Transverse colon (tissue), 4 donors: Measurements from ENCODE around the gene CERK. TPM values are rescaled to one million over a fixed set of nuclear protein-coding genes. Genes with fewer than 3 reads are reported as not detected.

Source experiments
- DNase-seq: peaks from one replicate; pipeline ENCODE4 v3.0.0-alpha.2; 2019
- H3K27ac ChIP-seq, 4 donors: fragments of 200-600 bp; sonication (generic); 2 replicates each; pipeline ENCODE4 v1.5.1; 2016 to 2018; ENCODE audit warnings: inconsistent platforms in 4 of 4
- H3K27me3 ChIP-seq: fragments of 200-600 bp; sonication (generic); 2 replicates; pipeline ENCODE4 v1.5.1; 2017; ENCODE audit warnings: inconsistent platforms
- H3K36me3 ChIP-seq, 4 donors: fragments of 200-600 bp; sonication (generic); 2 replicates each; pipeline ENCODE4 v1.5.1; 2017 to 2019; ENCODE audit warnings: inconsistent platforms in 4 of 4
- H3K4me1 ChIP-seq, 4 donors: fragments of 200-600 bp; sonication (generic); 2 replicates each; pipeline ENCODE4 v1.5.1; 2017 to 2020; ENCODE audit warnings: inconsistent platforms in 4 of 4
- H3K4me3 ChIP-seq, 4 donors: fragments of 200-600 bp; sonication (generic); 1 replicate in 1 of 4; 2 replicates in 3 of 4; pipeline versions ENCODE4 v1.5.1 to v1.6.1; 2017 to 2019; ENCODE audit warnings: inconsistent platforms in 4 of 4
- H3K9me3 ChIP-seq, 2 donors: fragments of 200-600 bp; sonication (generic); 2 replicates each; pipeline ENCODE4 v1.5.1; 2017 to 2019; ENCODE audit warnings: inconsistent platforms in 2 of 2
- CTCF ChIP-seq, 5 experiments: fragments of 200-600 bp in 3 of 5; fragments of 450-650 bp in 2 of 5; sonication (generic) in 3 of 5; IDR thresholded peaks; 1 replicate in 2 of 5; 2 replicates in 3 of 5; pipeline ENCODE4 v1.5.1; 2016 to 2017; ENCODE audit warnings: antibody characterized with exemption in 5 of 5, inconsistent platforms in 3 of 5, mild to moderate bottlenecking in 2 of 5, moderate library complexity in 1 of 5
- EP300 ChIP-seq: sonication (generic); formaldehyde crosslinking; IDR thresholded peaks from one replicate; pipeline ENCODE4 v1.6.1; 2017; ENCODE audit warnings: antibody characterized with exemption, low read depth
- POLR2A ChIP-seq: fragments of 450-650 bp; IDR thresholded peaks from one replicate; pipeline ENCODE4 v1.6.1; 2016; ENCODE audit warnings: antibody characterized with exemption, mild to moderate bottlenecking, moderate library complexity
- POLR2AphosphoS5 ChIP-seq, 3 donors: sonication (generic); formaldehyde crosslinking; IDR thresholded peaks; one replicate each; pipeline ENCODE4 v1.6.1; 2016; ENCODE audit warnings: antibody characterized with exemption in 3 of 3
- WGBS, 2 donors: methylation state at CpG; one replicate each; pipeline ENCODE4 v1.1.5; 2018; ENCODE audit warnings: low coverage in 1 of 2; 5-methylcytosine and 5-hydroxymethylcytosine counted together
- in situ Hi-C, 4 donors: fragments of 200-750 bp; cut with MboI; loops; one replicate each; pipeline versions ENCODE4 v1.15.0 to v1.15.1; 2017; ENCODE audit warnings: low sequenced_read_pairs in 3 of 4, low pct_ligation_motif_present in 1 of 4, low pct_unique_long_range_greater_than_20kb in 1 of 4
- intact Hi-C: fragments of 100-400 bp; cut with DNase I; formaldehyde crosslinking; loops from one replicate; pipeline ENCODE4 v1.15.1; 2023; ENCODE audit warnings: low total_unique reads
- total RNA-seq, 4 donors: library from RNA; depleted of rRNA; stranded (reverse); fragments of >200 nt; gene quantifications; one replicate each; pipeline ENCODE4 v1.1.0, GENCODE V29; 2016

The CERK gene
- total RNA-seq, 4 donors from 2014 or later = 13.7 to 72.2 (median 63.5) TPM

- Histone ChIP-seq H3K27ac (no peak overlapping the region), H3K27me3 (no peaks in the 10 kb centered on the region), H3K36me3 (peaks cover 0 to 10% (median 0%) of the 10 kb centered on the region in 4 donors), H3K9me3 (no peaks in the 10 kb centered on the region), H3K4me3 (no peak overlapping the region), H3K4me1 (peaks cover 0 to 5% (median 3%) of the 10 kb centered on the region in 4 donors)
- no peak for TF ChIP-seq EP300
- in situ Hi-C loops = no loop called here
- DNase-seq = no peak
- WGBS, 2 donors = 91% methylated on average over 25 of the region's 28 CpGs; no CpG with 5 or more reads in 1 of the 2 donors
- intact Hi-C loops = no loop called here
Observed at GRCh38 chr22:46677323-46678002, 60.6 kb downstream of the CERK start.

GRCh38 chr22:46676881-46677280 lies 61.2 kb downstream of the CERK start:
- Histone ChIP-seq H3K36me3 (peaks cover 0 to 10% (median 0%) of the 10 kb centered on the region in 4 donors), H3K27ac (no peak overlapping the region), H3K4me3 (no peak overlapping the region), H3K9me3 (no peaks in the 10 kb centered on the region), H3K27me3 (no peaks in the 10 kb centered on the region), H3K4me1 (peaks cover 0 to 11% (median 9%) of the 10 kb centered on the region in 4 donors)
- in situ Hi-C loops = no loop called here
- TF ChIP-seq CTCF (IDR thresholded peaks at IDR 0.05) (no peak), POLR2A (no peak), EP300 (no peak), POLR2AphosphoS5 (IDR thresholded peaks at IDR 0.05) (no peak)
- 94 to 95% methylated on average over 4 to 14 of the region's 14 CpGs for WGBS, 2 donors
- intact Hi-C loops = no loop called here
- no peak for DNase-seq

- Histone ChIP-seq H3K36me3 (peaks cover 0 to 10% (median 0%) of the 10 kb centered on the region in 4 donors), H3K4me1 (peaks cover 0 to 15% (median 13%) of the 10 kb centered on the region in 4 donors), H3K27ac (no peak overlapping the region), H3K9me3 (no peaks in the 10 kb centered on the region), H3K27me3 (no peaks in the 10 kb centered on the region), H3K4me3 (no peak overlapping the region)
- WGBS, 2 donors = 96% methylated on average over 12 of the region's 15 CpGs; no CpG with 5 or more reads in 1 of the 2 donors
- no peak for DNase-seq
- no peak for TF ChIP-seq EP300
- TF ChIP-seq CTCF (IDR thresholded peaks at IDR 0.05) = no peak
- TF ChIP-seq POLR2A = no peak
- TF ChIP-seq POLR2AphosphoS5 (IDR thresholded peaks at IDR 0.05) = no peak
- in situ Hi-C loops (no loop called here), intact Hi-C loops (no loop called here)
Observed at GRCh38 chr22:46676479-46676878, 61.6 kb downstream of the CERK start.

- WGBS, 2 donors = 94 to 100% methylated on average over 1 to 14 of the region's 16 CpGs
- intact Hi-C loops = no loop called here
Observed at GRCh38 chr22:46675938-46676337, 62.1 kb downstream of the CERK start.

More at GRCh38 chr22:46675938-46676337, 62.1 kb downstream of the CERK start:
- no peak for DNase-seq
- Histone ChIP-seq H3K27ac (no peak overlapping the region), H3K36me3 (peaks cover 0 to 10% (median 0%) of the 10 kb centered on the region in 4 donors), H3K4me3 (no peak overlapping the region), H3K4me1 (peaks cover 0 to 15% (median 13%) of the 10 kb centered on the region in 4 donors), H3K27me3 (no peaks in the 10 kb centered on the region), H3K9me3 (no peaks in the 10 kb centered on the region)
- TF ChIP-seq POLR2A = no peak
- no peak for TF ChIP-seq EP300
- no peak for TF ChIP-seq CTCF (IDR thresholded peaks at IDR 0.05)
- no peak for TF ChIP-seq POLR2AphosphoS5 (IDR thresholded peaks at IDR 0.05)
- in situ Hi-C loops = no loop called here
